ENCODE data around the gene FRMD4A.

- TF ChIP-seq CTCF (conservative IDR thresholded peaks at IDR 0.05) (no peak), EZH2 (IDR thresholded peaks at IDR 0.05; ENCODE audit: low read depth) (no peak)
Observed at GRCh38 chr10:14355750-14356149, 25.0 kb upstream of the FRMD4A start.
